HL-60 (cell line): ENCODE data around the gene C12orf50.

Experiments
- CTCF ChIP-seq: IDR thresholded peaks from one replicate; pipeline ENCODE4 v1.5.1; 2011; ENCODE audit warnings: low read length, control low read depth, inconsistent platforms; ENCODE audit not compliant: insufficient read depth
- TF ChIP-seq, protein P1 (sequence below): IDR thresholded peaks from 2 replicates; pipeline ENCODE4 v1.6.1; 2012; ENCODE audit warnings: low read depth; ENCODE audit not compliant: insufficient replicate concordance

DNA sequence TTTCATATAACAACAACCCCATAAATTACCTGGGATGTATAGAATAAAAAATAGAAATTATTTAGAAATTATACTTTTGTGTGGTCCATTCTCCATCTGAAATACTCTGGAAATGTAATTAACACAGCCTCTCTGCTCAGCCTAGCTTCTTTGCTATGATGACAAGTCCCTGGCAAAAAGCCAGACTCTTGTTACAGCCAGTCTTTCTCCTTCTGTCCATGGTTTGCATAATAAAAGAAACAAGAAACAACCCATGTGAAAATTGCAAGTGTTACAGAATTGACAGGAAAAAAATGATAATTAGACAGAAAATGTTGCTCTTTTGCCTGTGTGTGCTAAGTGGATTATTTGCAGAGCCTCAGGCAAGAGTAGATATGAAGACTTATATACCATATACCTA, 61.3 kb downstream of the C12orf50 start:
- no peak for TF ChIP-seq CTCF
- TF ChIP-seq, protein P1, sequence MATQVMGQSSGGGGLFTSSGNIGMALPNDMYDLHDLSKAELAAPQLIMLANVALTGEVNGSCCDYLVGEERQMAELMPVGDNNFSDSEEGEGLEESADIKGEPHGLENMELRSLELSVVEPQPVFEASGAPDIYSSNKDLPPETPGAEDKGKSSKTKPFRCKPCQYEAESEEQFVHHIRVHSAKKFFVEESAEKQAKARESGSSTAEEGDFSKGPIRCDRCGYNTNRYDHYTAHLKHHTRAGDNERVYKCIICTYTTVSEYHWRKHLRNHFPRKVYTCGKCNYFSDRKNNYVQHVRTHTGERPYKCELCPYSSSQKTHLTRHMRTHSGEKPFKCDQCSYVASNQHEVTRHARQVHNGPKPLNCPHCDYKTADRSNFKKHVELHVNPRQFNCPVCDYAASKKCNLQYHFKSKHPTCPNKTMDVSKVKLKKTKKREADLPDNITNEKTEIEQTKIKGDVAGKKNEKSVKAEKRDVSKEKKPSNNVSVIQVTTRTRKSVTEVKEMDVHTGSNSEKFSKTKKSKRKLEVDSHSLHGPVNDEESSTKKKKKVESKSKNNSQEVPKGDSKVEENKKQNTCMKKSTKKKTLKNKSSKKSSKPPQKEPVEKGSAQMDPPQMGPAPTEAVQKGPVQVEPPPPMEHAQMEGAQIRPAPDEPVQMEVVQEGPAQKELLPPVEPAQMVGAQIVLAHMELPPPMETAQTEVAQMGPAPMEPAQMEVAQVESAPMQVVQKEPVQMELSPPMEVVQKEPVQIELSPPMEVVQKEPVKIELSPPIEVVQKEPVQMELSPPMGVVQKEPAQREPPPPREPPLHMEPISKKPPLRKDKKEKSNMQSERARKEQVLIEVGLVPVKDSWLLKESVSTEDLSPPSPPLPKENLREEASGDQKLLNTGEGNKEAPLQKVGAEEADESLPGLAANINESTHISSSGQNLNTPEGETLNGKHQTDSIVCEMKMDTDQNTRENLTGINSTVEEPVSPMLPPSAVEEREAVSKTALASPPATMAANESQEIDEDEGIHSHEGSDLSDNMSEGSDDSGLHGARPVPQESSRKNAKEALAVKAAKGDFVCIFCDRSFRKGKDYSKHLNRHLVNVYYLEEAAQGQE: no peak
